ENCODE results near the gene IL18RAP.

GRCh38 chr2:102391565-102391964 lies 31.4 kb upstream of the IL18RAP start:
- TF ChIP-seq CTCF (IDR thresholded peaks at IDR 0.05; ENCODE audit: insufficient read depth, low read length, poor library complexity, severe bottlenecking) (no peak), EZH2phosphoT487 (conservative IDR thresholded peaks at IDR 0.05; ENCODE audit: low read length) (no peak)

Measured in SU-DHL-6 (cell line).